HuH-7.5 (cell line): Measurements from ENCODE around the gene APAF1.
"Not testable (repeated sequence)": the region's sequence is repeated elsewhere in the genome, so short reads cannot be mapped to it uniquely, and the experiment has no call there.

Experiments used
- DNase-seq: peaks from one replicate; pipeline ENCODE4 v3.0.0; 2011; ENCODE audit warnings: low spot score

Gene APAF1

GRCh38 chr12:98730412-98730811 lies 85.3 kb downstream of the APAF1 start:
- no peak for DNase-seq

GRCh38 chr12:98733667-98734350 lies 88.7 kb downstream of the APAF1 start:
- no peak for DNase-seq

- DNase-seq = no peak
Measured at GRCh38 chr12:98735821-98736220, 90.7 kb downstream of the APAF1 start.

GRCh38 chr12:98736352-98737321 lies 91.5 kb downstream of the APAF1 start:
- DNase-seq = peak; percentile 38

- DNase-seq = no peak
Measured at GRCh38 chr12:98737322-98737712, 92.2 kb downstream of the APAF1 start.

GRCh38 chr12:98738002-98738401 lies 92.9 kb downstream of the APAF1 start:
- DNase-seq = no peak

GRCh38 chr12:98738539-98738938 lies 93.4 kb downstream of the APAF1 start:
- DNase-seq = no peak

GRCh38 chr12:98740751-98741150 lies 95.7 kb downstream of the APAF1 start:
- no peak for DNase-seq

- DNase-seq = no peak
Measured at GRCh38 chr12:98741196-98741555, 96.1 kb downstream of the APAF1 start.

GRCh38 chr12:98741556-98742265 lies 96.6 kb downstream of the APAF1 start:
- DNase-seq = no peak

GRCh38 chr12:98743362-98743953 lies 98.4 kb downstream of the APAF1 start:
- peak; percentile 47 for DNase-seq

- no peak for DNase-seq
Measured at GRCh38 chr12:98744680-98745079, 99.6 kb downstream of the APAF1 start.

GRCh38 chr12:98745578-98746391 lies 100.7 kb downstream of the APAF1 start:
- no peak for DNase-seq

GRCh38 chr12:98748463-98748862 lies 103.4 kb downstream of the APAF1 start:
- no peak for DNase-seq

GRCh38 chr12:98750511-98750910 lies 105.4 kb downstream of the APAF1 start:
- no peak for DNase-seq

GRCh38 chr12:98751580-98752115 lies 106.6 kb downstream of the APAF1 start:
- DNase-seq = no peak

- no peak for DNase-seq
Measured at GRCh38 chr12:98752726-98753125, 107.6 kb downstream of the APAF1 start.

GRCh38 chr12:98754095-98754494 lies 109.0 kb downstream of the APAF1 start:
- DNase-seq = peak; percentile 73

GRCh38 chr12:98755855-98756254 lies 110.8 kb downstream of the APAF1 start:
- not testable (repeated sequence) for DNase-seq

GRCh38 chr12:98757455-98757854 lies 112.4 kb downstream of the APAF1 start:
- no peak for DNase-seq

GRCh38 chr12:98758331-98758730 lies 113.2 kb downstream of the APAF1 start:
- no peak for DNase-seq
